ENCODE data around the gene LMX1B. TPM values are rescaled to one million over a fixed set of nuclear protein-coding genes. Genes with fewer than 3 reads are reported as not detected.
"Not testable (repeated sequence)": the region's sequence is repeated elsewhere in the genome, so short reads cannot be mapped to it uniquely, and the experiment has no call there.

LMX1B gene
- total RNA-seq, 2 donors from 2014 or later: not detected

GRCh38 chr9:126656214-126656613 lies 42.5 kb downstream of the LMX1B start:
- H3K9me3 Mint-ChIP-seq; H3K36me3 Mint-ChIP-seq; ATAC-seq; H3K27ac Mint-ChIP-seq; DNase-seq (ENCODE audit: low spot score in 2 of 2): not testable (repeated sequence)

- ATAC-seq (no peak), DNase-seq (ENCODE audit: low spot score in 2 of 2) (no peak)
- no peaks in the 10 kb centered on the region for H3K9me3 Mint-ChIP-seq
- H3K27ac Mint-ChIP-seq: no peak overlapping the region
- no peaks in the 10 kb centered on the region for H3K36me3 Mint-ChIP-seq
Measured at GRCh38 chr9:126658201-126658825, 44.6 kb downstream of the LMX1B start.

- Mint-ChIP-seq H3K27ac (no peak overlapping the region), H3K9me3 (no peaks in the 10 kb centered on the region), H3K36me3 (no peaks in the 10 kb centered on the region)
- no peak for DNase-seq (ENCODE audit: low spot score in 2 of 2)
- no peak for ATAC-seq
Measured at GRCh38 chr9:126658956-126659555, 45.3 kb downstream of the LMX1B start.

GRCh38 chr9:126661122-126661520 lies 47.4 kb downstream of the LMX1B start:
- Mint-ChIP-seq H3K36me3 (no peaks in the 10 kb centered on the region), H3K27ac (no peak overlapping the region), H3K9me3 (no peaks in the 10 kb centered on the region)
- ATAC-seq (no peak), DNase-seq (ENCODE audit: low spot score in 2 of 2) (no peak)

- no peak overlapping the region for H3K27ac Mint-ChIP-seq
- no peak for DNase-seq (ENCODE audit: low spot score in 2 of 2)
- no peak for ATAC-seq
- no peaks in the 10 kb centered on the region for H3K9me3 Mint-ChIP-seq
- no peaks in the 10 kb centered on the region for H3K36me3 Mint-ChIP-seq
Measured at GRCh38 chr9:126661521-126662251, 48.0 kb downstream of the LMX1B start.

GRCh38 chr9:126663661-126664072 lies 49.9 kb downstream of the LMX1B start:
- no peak for ATAC-seq
- no peaks in the 10 kb centered on the region for H3K9me3 Mint-ChIP-seq
- DNase-seq (ENCODE audit: low spot score in 2 of 2): no peak
- H3K36me3 Mint-ChIP-seq: no peaks in the 10 kb centered on the region
- no peak overlapping the region for H3K27ac Mint-ChIP-seq

- H3K36me3 Mint-ChIP-seq: no peaks in the 10 kb centered on the region
- no peak for ATAC-seq
- no peaks in the 10 kb centered on the region for H3K9me3 Mint-ChIP-seq
- no peak overlapping the region for H3K27ac Mint-ChIP-seq
- DNase-seq (ENCODE audit: low spot score in 2 of 2): no peak
Measured at GRCh38 chr9:126664900-126665643, 51.3 kb downstream of the LMX1B start.

GRCh38 chr9:126665644-126666035 lies 51.9 kb downstream of the LMX1B start:
- no peaks in the 10 kb centered on the region for H3K9me3 Mint-ChIP-seq
- no peak for DNase-seq (ENCODE audit: low spot score in 2 of 2)
- H3K27ac Mint-ChIP-seq: no peak overlapping the region
- no peaks in the 10 kb centered on the region for H3K36me3 Mint-ChIP-seq
- no peak for ATAC-seq

- no peaks in the 10 kb centered on the region for H3K9me3 Mint-ChIP-seq
- DNase-seq (ENCODE audit: low spot score in 2 of 2) (no peak), ATAC-seq (no peak)
- H3K36me3 Mint-ChIP-seq: no peaks in the 10 kb centered on the region
- no peak overlapping the region for H3K27ac Mint-ChIP-seq
Measured at GRCh38 chr9:126666155-126666803, 52.6 kb downstream of the LMX1B start.

- no peak for ATAC-seq
- Mint-ChIP-seq H3K9me3 (no peaks in the 10 kb centered on the region), H3K27ac (no peak overlapping the region), H3K36me3 (no peaks in the 10 kb centered on the region)
- DNase-seq (ENCODE audit: low spot score in 2 of 2): no peak
Measured at GRCh38 chr9:126667190-126668055, 53.7 kb downstream of the LMX1B start.

GRCh38 chr9:126668058-126668457 lies 54.3 kb downstream of the LMX1B start:
- no peaks in the 10 kb centered on the region for H3K36me3 Mint-ChIP-seq
- ATAC-seq (no peak), DNase-seq (ENCODE audit: low spot score in 2 of 2) (no peak)
- no peaks in the 10 kb centered on the region for H3K9me3 Mint-ChIP-seq
- H3K27ac Mint-ChIP-seq: no peak overlapping the region

GRCh38 chr9:126669108-126669507 lies 55.4 kb downstream of the LMX1B start:
- Mint-ChIP-seq H3K36me3 (no peaks in the 10 kb centered on the region), H3K9me3 (no peaks in the 10 kb centered on the region), H3K27ac (no peak overlapping the region)
- no peak for DNase-seq (ENCODE audit: low spot score in 2 of 2)
- no peak for ATAC-seq

- ATAC-seq (no peak), DNase-seq (ENCODE audit: low spot score in 2 of 2) (no peak)
- no peak overlapping the region for H3K27ac Mint-ChIP-seq
- H3K36me3 Mint-ChIP-seq: no peaks in the 10 kb centered on the region
- no peaks in the 10 kb centered on the region for H3K9me3 Mint-ChIP-seq
Measured at GRCh38 chr9:126670270-126670669, 56.5 kb downstream of the LMX1B start.

GRCh38 chr9:126671381-126671831 lies 57.7 kb downstream of the LMX1B start:
- Mint-ChIP-seq H3K9me3 (no peaks in the 10 kb centered on the region), H3K36me3 (no peaks in the 10 kb centered on the region), H3K27ac (no peak overlapping the region)
- DNase-seq (ENCODE audit: low spot score in 2 of 2) (no peak), ATAC-seq (no peak)

- H3K27ac Mint-ChIP-seq: no peak overlapping the region
- no peaks in the 10 kb centered on the region for H3K9me3 Mint-ChIP-seq
- ATAC-seq (no peak), DNase-seq (ENCODE audit: low spot score in 2 of 2) (no peak)
- no peaks in the 10 kb centered on the region for H3K36me3 Mint-ChIP-seq
Measured at GRCh38 chr9:126671983-126672382, 58.3 kb downstream of the LMX1B start.

Data from activated naive CD4-positive, alpha-beta T cell treated with anti-CD3 and anti-CD28 coated beads, Interleukin-2, amount 50 U/mL, for 72 hours (primary cell).